GM12892 (cell line): ENCODE measurements around the gene TNC.

ENCODE experiments used
- DNase-seq: peaks from one replicate; pipeline ENCODE4 v3.0.0; 2011; ENCODE audit not compliant: insufficient read length
- FAIRE-seq: peaks from 2 replicates; lab custom pipeline; 2011; peaks lifted over from hg19 to GRCh38; lab: Jason Lieb, UNC
- POLR2A ChIP-seq: IDR thresholded peaks from 2 replicates; pipeline ENCODE4 v1.6.1; 2011; ENCODE audit warnings: low read depth, low read length, control low read depth
- POLR2AphosphoS5 ChIP-seq: IDR thresholded peaks from 2 replicates; pipeline ENCODE4 v1.6.1; 2011; ENCODE audit warnings: low read depth, low read length, control low read depth
- TAF1 ChIP-seq: IDR thresholded peaks from 2 replicates; pipeline ENCODE4 v1.6.1; 2011; ENCODE audit warnings: low read depth, mild to moderate bottlenecking, control low read depth, low read length, borderline replicate concordance

TNC gene

DNA sequence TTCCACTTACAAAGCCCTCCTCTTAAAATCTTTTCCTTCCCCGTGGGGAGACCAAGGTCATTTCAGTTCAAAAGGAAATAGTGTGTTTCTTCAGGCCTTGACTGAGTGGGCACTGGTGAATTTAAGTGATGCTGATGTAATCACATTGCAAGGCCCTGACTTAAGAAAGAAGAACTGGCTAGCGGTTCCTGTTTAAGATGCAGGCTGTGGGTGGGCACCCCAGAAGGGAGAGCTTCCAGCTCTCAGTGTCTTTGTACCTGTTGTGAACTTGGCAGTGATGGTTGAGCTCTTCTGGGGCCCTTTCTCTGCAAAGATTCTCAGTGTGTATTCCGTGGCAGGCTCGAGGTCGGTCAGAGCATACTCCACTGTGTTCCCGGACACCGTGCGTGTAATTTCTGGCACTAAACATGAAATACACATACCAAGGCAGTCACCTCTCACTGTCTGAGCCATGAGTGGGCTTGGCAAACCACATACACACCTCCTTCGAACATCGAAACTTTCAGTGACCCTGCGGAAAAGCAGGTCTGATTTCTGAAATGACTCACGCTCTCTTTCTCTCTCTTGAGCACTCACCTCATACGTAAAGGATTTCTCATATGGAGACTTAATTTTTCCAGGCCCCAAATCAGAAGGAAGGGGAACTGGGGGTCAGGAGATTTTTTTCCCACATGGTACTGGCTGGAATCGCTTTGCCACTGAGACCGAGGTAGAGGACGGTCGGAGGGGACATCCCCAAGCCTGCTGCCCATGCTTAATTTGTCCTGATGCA lies 81.9 kb downstream of the TNC start:
- DNase-seq (peak; percentile 29), FAIRE-seq (peak; percentile 94)

DNA sequence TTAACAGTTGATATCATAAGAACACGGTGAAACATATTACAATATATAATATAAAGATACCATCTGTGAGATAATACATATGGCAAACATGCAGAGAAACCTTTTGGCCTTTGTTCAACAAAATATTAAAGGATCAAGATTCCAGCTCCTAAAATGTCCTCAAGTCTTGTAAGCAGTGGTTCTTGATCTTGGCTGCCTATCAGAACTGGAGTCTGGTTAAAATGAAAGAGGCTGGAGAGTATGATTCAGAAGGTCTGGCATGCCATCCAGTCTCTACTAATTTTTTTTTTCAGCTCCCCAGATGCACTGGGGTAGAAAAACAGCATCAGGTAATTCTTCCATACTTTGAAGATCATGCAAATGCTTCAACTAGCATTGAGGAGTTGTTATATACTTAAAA lies 83.2 kb downstream of the TNC start:
- TF ChIP-seq POLR2A, result no peak
- no peak for TF ChIP-seq POLR2AphosphoS5
- TF ChIP-seq TAF1, result no peak
- no peak for DNase-seq
- no peak for FAIRE-seq

More for the DNA sequence above, 81.9 kb downstream of the TNC start:
- no peak for TF ChIP-seq POLR2A
- TF ChIP-seq TAF1, result no peak
- TF ChIP-seq POLR2AphosphoS5, result peak; percentile 40; the same call in 1 of the 2 replicates

DNA sequence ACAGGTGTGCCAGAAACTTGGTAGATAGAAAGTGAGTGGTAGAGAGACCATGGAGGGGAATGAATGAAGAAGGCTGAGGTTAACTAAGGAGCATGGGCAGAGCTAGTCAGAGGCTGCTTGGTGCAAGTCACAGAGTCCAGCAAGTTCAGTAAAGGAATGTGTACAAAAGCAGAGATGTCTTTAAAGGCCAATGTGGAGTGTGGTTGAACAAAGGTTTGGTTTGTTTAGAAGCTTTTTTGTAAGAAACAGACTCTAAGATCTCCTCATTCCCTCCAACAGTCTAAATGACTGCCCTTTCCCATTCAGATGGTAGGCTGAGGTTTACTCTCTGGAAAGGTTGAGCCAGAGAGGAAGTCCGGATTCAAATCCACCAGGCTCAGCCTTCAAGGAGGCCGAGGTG lies 84.2 kb downstream of the TNC start:
- no peak for FAIRE-seq
- no peak for DNase-seq
- TF ChIP-seq POLR2AphosphoS5, result no peak

DNA sequence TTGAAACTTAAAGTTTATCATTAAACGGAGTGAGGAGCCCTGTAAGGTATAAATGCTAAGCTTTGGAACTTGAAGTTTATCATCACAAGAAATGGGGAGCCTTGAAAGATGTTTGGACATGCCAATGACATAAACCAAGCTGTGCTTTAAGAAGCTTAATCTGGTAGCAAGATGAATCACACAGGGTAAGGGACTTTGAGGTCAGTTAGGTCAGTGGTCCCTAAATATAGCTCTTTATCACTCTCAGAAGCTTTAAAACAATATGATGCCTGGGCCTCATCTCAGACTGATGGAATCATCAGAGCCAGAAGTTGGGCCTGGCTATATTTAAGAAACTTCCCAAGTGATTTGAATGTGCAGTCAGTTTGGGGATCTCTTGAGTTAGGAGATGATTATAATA lies 85.7 kb downstream of the TNC start:
- TF ChIP-seq POLR2A (no peak), POLR2AphosphoS5 (no peak), TAF1 (no peak)
- FAIRE-seq, result no peak
- no peak for DNase-seq

DNA sequence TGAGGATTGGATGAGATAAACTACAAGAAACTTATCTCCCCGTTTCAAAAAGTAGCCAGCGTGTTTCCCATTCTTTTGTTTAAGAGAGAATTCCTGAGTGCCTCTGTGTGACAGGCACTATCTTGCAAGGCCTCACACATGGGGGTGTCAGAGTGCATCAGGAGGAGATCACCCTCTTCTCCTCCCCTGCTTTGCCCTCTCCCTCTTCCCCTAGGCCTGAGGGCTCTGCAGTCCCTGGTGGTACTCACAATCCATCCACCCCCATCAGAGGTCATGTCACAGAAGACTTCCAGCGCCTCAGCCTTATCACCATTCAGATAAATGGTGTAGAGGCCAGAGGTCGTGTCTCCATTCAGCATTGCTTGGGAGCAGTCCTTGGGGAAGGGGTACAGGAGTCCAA lies 88.0 kb downstream of the TNC start:
- FAIRE-seq, result no peak
- TF ChIP-seq POLR2AphosphoS5 (no peak), TAF1 (no peak), POLR2A (no peak)

DNA sequence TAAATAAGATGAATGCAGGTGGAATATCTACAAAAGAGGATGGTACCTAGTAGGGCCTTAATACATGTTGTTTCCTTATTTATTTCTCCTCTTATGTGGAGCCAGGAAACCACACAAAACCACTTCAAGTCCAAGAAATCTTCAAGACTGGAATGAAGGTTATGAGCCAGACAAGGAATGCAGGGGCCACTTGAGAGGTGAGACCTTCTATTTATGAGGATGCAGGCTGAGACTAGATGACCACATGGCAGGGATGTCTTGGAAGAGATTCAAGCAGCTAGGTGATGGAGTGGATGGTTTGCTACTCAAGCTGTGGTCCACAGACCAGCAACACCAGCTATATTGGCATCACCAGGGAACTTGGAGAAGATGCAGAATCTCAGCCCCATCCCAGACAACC lies 92.2 kb downstream of the TNC start:
- DNase-seq, result no peak
- no peak for TF ChIP-seq POLR2A
- no peak for TF ChIP-seq POLR2AphosphoS5
- no peak for TF ChIP-seq TAF1
- FAIRE-seq, result no peak

More for the DNA sequence above, 88.0 kb downstream of the TNC start:
- no peak for DNase-seq

DNA sequence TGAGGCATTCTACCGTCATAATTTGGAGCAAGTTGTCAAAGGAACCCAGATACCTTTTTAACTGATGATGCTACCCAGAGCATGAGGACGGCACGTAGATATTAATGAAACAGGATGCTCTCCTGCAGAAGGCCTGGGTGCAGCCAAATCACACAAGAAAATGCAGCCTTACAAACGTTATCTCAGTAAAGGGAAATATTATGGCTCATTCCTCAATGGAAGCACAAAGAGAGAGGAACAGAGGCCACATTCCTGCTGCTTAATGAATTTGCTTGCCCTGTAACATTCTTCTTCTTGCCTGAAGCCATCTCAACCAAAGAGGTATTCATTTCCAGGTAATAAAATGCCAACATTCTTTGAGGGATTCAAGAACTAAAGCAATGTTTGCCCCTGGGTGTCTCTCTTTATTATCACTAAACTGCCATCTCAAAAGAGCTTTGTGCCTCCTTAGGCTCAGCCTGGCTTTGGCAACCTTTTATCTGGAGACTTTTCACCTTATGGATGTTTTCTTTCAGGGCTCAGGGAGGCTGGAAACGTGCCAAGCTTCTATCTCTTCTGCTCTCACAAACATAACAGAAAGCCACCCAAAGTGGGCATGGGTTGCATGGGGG lies 92.9 kb downstream of the TNC start:
- DNase-seq (no peak), FAIRE-seq (no peak)
- TF ChIP-seq POLR2AphosphoS5 (no peak), TAF1 (no peak), POLR2A (no peak)

DNA sequence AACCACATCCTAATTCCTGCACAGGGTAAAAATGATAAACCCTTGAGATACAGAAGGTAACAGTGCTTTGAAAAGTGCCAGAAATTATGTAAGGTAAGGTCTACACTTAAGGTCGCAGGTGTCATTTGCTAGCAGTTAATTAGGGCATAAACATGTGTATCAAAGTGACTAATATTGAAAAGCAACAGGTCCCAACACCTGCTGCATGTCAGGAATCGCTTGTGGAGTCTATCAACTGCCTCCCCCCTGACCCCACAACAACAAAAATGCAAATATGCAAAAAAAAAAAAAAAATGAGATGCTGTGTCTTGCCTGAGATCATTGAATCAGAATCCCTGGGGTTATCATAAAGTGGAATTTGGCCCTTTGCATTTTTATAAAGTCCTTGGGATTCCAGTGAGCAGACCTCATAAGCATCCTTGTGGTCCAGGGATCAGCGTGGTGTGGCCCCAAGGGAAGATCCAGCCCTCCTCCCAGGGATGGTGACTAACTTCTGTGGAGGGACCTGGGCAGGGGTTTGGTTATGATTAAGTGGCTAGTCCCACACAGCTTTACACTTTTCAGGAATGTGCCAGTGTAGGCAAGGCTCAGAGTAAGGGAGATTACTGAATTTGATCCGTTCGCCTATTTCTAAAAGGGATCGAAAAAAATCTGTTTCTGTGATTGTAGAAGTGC lies 95.1 kb downstream of the TNC start:
- DNase-seq, result no peak
- FAIRE-seq, result no peak
- TF ChIP-seq POLR2A, result no peak
- TF ChIP-seq TAF1, result no peak
- TF ChIP-seq POLR2AphosphoS5, result no peak

DNA sequence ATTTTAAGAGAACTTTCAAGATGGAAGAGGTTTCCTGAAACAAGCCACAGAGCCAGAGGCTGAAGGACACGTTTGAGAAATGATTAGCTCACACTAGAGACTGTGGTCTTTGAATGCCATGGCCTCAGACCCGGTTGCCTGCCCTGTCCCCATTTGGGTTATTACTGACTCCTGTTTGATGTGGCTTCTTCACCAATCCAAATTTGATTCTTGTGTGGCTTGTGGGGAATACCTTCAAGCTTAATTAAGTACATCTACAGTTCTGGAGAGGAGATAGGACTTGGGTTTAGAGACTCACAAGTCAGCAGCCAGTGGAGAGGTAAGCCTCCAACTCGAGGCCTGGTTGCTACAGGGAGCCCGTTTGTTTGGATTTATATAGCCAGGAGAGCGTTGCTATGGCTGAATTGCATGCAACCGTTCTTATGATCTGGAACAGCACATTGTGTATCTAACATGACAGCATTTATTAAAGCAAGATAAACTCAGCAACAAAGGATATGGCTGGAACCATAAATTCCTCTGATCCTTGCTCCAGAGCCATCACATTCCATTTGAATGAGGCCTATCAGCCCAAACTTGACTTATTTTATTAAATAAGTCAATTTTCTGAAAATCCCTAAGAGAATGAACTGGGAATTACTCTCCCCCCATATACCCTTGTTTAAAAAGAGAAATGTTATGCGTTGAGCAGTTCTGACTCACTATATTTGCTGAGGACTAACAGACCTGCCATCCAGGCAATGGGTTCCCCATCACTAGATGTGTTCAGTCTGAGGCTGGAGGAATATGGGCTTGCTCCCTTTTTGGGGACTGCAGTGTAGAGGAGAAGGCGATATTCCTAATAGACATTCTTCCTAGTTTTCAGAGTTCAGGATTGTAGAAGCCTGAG lies 99.2 kb downstream of the TNC start:
- DNase-seq (no peak), FAIRE-seq (no peak)

DNA sequence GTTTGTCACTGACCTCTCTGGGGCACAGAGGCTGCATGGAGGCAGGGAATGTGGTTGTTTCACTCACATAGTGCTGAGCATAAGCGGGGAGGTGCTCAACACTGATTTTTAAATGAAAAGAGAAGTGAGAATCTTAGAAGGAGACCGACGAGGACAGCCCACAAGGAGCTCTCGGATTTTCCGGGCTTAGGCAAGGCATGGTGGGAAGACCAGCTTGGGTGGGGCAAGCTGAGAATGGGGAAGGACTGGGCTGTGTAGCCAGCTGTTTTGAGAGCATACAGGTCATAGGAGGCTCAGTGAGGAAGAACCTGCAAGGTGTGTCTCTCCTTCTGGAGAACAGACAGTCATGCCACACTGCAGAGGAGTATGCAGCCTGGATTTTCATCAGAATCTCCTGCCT lies 101.6 kb downstream of the TNC start:
- peak; percentile 50 for FAIRE-seq
- DNase-seq, result no peak
- TF ChIP-seq POLR2AphosphoS5 (no peak), TAF1 (no peak), POLR2A (no peak)

More for the DNA sequence above, 99.2 kb downstream of the TNC start:
- TF ChIP-seq POLR2AphosphoS5 (no peak), POLR2A (no peak), TAF1 (no peak)

DNA sequence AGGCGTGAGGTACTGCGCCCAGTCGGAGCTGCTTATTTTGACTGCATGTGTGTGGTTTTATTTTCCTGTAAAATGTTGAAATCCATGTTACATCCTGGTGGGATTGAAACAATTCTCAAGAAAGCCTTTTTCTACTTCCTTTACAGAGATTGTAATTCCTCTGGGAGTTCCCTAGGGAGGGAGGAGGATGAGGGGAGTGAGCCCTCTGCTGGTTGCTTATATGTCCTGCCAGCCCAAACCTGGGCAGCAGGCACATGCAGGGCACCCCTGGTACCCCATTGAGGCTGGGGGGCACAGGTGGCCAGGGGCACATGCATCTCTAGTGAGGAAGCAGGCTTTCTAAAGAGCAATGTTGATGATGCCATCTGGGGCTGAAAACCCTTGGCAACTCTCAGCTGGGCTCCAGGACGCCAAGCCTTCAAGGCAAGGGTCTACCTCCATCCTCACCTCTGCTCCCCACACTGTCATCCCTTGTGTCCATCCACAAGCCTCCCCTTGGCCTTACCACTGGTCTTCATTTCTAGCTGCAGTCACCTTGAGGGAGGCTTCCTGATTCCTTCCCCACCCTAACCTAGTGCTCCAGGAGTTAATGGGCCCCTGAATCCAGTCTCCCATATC lies 102.8 kb downstream of the TNC start:
- FAIRE-seq (no peak), DNase-seq (no peak)
- TF ChIP-seq POLR2A (no peak), TAF1 (no peak)
